Stimulated activated CD8-positive, alpha-beta memory T cell treated with anti-CD3 and anti-CD28 coated beads, Interleukin-4, amount 100 ng/mL, for 4 hours (primary cell): ENCODE measurements around the gene TCERG1L.
"Not testable (repeated sequence)": the region's sequence is repeated elsewhere in the genome, so short reads cannot be mapped to it uniquely, and the experiment has no call there.

Source experiments
- DNase-seq, 2 donors: peaks; one replicate each; pipeline ENCODE4 v3.0.0-alpha.2; 2020; ENCODE audit warnings: low read depth in 2 of 2, low spot score in 1 of 2

Gene TCERG1L

DNA sequence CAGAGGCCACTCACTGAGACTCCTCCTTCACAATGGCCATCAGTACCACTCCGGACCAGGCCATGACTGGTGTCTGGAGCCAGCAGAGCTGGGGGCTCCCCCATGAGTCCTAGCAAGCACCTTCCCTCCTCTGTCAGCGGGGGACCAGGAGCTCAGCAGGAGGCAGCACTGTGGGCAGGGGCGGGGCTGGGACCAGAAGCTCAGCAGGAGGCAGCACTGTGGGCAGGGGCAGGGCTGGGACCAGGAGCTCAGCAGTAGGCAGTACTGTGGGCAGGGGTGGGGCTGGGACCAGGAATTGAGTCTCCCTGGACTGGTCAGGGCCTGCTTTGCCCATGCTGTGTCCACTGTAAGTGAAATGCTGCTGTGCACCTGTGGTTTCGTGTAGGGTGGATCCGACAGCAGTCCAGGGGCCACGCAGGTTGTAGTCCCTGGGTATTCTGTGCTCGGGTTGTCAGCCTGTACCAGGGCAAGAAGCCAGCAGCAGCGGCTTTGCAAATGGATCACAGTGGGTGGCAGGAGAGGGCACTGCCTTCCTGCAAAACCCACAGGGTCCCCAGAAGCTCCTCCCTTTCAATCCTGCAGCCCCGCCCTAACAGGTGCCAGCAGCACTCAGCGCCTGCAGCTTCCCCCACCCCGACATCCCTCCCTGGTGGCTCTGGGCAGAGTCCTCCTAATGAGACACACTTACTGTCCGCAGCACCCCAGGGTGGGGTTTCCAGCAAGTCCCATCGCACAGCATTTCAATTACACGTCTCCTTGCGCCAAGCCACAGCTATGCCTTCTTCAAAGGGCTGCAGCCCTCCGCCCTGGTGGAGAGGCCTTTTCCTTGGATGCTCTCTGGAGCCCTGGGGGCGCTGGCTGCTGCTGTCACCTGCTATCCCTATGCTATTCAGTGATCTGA is 220.5 kb downstream of the TCERG1L start:
- DNase-seq = no peak

DNA sequence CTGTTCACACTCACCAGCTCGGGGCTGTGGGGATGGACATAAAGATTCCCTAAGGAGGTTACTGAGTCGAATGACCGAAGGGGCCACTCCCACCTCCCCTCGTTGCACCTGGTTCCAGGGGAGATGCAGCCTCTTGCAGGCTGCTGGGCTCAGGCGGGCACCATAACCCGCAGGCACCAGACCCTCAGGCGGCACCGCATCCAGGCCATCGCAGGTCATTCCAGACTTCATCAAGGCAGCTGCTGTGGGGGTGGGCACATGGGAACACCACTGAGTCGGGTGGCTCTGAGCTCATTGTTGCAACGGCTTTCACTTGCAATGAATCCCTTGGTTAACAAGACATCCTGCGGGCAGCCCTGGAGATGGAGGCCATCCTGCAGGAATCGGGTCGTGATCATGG is 221.7 kb downstream of the TCERG1L start:
- DNase-seq = no peak

DNA sequence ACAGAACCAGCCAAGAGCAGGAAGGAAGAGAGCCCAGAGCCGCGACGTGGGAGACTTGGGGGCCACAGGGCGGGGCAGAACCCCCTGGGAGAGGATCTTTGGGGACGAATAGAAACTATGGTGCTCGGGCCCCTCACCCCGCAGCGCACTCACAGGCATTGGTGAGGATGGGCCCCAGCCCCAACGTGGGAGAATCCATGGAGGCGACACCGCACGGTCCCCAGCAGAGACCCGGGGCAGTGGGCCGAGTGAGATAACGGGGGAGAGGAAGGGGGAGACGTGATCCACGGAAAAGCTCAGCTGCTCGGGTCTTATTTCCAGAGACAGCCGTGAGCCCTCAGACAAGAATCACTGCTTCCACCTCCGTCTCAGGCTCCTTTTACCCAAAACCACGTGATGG is 222.4 kb downstream of the TCERG1L start:
- no peak for DNase-seq

DNA sequence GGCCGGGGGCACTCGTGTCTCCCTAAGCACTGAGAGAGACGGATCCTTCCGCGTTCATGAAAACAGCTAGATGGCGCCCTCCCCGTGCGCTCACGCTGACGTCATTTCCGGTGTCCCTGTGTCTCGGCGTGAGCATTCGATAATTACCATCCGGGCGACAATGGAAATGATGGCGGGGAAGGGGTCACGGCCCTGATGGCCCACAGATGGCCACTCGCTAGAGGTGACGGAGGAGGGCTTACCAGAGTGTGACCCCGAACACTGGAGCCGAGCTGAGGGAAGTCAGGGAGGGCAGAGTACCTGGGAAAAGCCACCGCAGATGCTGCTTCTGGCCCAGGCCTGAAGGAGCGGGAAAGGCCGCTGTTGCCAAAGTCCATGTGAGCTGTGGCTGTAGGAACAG is 222.9 kb downstream of the TCERG1L start:
- DNase-seq = no peak

DNA sequence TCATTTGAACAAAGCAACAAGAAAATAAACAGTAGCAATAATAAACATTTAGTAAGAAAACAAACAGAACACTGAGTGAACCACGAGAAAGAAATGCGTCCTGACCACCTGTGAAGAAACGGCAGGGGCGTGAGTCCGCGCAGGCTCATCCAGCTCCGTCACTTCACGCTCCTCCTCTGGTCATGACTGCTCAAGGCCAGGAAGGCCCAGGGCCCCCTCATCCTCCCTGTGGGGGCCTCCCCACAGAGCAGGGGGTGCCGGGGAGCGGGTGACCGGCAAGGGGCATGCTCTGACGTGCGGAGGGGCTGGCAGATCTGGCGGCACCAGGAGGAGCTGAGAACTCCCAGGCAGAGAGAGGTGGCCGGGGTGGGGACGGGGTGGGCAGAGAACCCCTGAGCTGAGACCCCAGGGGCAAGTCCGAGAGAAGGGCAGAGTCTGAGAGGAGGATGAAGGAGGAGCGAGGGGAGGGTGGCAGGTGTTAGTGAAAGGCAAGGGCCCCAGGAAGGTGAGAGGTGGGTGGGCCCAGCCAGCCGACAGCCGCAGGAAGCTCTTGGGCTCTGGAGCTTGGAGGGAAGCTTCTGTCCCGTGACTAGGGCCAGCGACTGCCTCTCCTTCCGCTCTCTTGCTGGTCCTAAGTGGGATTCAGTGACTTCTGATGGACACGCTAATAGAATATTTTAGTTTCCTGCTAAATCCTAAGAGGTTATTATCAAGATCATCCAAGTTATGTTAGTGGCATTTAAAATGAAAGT is 223.9 kb downstream of the TCERG1L start:
- DNase-seq = no peak

DNA sequence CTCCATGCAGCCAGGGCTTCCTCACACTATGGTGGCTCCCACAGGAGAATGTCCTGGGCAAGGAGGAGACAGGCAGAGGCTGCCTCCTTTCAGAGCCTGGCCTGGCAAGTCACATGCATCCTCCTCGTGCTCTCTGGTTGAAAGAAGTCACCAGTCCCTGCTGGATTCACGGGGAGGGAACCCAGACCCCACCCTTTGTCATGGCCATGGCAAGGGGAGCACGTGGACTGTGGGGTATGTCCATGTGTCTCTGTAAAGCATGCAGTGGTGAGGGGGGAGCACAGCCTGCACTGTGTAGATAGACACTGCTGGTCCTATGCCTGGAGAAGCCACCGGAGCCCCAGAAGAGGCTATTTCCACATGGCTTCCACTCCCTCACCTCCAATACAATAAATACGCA is 225.0 kb downstream of the TCERG1L start:
- no peak for DNase-seq

DNA sequence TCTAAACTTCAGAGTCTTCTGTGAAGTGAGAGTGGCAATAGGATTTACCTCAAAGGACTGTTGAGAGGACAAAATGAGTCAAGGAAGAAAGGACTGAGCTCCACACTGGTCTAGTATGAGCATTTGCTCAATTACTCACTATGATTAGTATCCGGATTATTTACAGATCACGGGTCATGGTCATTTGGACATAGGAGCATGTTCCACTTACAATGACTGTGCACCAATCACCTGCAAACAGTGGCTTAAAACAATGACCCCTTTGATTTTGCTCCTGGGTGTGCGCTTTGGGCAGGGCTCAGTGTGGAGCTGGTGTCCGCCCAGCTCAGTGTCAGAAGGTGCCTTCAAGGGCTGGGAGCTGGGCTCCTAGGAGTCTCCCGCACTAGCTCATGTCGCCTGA is 225.4 kb downstream of the TCERG1L start:
- DNase-seq = no peak

DNA sequence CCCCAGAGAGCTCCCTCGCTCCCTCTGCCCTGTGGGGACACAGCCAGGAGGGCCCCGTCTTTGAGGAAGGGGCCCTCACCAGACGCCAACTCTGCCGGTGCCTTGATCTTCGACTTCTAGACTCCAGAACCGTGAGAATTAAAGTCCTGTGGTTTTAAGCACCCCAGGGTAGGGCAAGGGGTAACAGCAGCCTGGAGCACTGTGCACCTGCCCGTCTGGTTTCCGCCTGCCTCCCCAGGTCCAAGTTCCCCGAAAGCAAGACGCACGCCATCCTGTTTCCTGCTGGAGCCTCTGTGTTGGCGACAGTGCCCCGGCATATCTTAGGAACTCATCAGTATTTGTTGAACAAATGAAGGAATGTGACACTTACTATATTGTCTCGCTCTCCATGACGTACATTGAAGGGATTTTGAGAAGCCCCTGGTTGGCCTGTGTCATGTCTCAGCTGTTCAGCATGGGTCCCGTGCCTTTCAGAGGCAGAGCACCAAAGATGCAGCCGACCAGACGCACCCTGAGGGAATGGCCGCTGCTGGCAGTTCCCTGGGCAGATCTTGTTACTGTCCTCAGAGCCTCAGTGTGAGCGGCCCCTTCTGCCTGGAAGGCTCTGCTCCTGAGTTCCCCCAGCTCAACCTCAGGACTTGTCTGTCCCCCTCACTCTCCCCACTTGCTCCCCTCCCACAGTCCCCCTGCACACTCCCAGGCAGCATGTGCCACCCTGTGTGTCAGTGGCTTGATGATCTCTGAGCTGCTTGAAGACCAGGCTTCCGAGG is 226.2 kb downstream of the TCERG1L start:
- DNase-seq = no peak

DNA sequence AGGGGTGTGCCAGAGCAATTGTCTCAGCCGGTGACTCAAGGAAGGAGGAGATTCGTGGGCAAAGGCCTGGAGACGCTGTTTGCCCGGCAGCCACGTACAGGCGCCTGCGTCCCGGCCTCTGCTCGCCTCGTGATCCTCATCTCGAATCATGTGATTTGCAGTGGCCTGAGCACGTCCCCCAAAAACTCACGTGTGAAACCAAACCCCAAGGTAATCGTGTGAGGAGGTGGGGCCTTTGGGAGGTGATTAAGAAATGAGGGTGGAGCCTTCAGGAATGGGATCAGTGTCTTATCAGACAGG is 226.8 kb downstream of the TCERG1L start:
- DNase-seq = no peak

DNA sequence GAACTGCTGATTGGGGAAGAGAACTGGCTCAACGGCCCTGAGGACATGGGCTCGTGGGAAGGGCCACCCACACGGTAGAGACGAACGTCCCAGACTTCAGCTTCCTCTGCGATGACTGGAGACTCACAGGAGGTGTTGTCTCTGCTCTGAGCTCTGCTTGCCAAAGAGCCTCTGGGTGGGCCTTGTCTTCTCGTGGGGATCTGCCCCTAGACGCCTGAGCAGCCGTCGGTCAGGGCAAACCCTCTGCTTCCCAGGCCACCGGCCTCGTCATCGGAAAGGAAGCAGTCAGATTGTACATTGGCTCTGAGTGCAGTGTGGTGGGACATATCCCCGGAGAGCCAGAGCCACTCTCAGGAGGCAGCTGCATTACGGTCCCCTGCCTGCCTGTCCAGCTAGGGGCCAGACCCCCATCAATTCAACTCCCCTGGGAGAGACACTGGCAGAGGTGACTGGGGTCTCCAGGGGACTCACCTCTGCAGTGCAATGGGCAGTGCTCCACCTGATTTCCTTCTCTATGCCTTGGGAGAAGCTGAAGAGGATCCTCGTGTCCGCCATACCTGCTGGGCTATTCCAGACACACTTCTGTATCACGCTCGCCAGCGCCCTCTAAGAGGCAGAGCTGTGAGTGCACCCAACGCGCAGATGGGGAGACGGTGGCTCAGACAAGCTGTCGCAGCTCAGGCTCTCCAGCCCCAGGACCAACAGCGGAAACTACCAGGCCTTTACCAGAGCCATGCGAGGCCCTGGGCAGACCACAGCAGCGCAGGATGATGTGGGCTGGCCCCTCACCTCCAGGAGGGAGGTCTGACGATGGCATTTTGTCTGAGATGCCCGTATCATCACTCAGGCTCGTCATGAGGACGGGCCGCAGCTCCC is 227.4 kb downstream of the TCERG1L start:
- no peak for DNase-seq

DNA sequence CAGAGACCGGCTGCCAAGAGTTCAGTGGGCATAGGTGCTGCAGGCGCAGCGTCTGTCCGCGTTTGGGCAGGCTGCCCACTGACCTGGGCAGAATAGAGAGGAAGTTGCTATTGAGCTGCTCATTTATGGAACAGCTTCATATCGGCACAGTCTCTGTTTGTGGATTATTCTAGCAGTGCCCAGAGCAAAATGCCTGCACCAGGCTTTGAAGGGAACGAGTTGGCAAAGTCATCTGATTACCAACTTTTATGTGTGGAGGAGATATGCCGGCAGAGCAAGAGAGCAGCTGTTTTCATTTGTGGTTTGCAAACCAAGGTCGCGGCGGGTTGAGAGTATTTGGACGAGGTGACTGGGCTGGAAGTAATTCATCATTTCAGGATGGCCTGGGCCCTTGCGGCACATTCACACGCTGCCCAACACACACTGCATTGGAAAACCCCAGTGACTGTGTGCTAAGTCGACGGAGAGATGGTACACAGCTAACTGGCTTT is 228.5 kb downstream of the TCERG1L start:
- no peak for DNase-seq

DNA sequence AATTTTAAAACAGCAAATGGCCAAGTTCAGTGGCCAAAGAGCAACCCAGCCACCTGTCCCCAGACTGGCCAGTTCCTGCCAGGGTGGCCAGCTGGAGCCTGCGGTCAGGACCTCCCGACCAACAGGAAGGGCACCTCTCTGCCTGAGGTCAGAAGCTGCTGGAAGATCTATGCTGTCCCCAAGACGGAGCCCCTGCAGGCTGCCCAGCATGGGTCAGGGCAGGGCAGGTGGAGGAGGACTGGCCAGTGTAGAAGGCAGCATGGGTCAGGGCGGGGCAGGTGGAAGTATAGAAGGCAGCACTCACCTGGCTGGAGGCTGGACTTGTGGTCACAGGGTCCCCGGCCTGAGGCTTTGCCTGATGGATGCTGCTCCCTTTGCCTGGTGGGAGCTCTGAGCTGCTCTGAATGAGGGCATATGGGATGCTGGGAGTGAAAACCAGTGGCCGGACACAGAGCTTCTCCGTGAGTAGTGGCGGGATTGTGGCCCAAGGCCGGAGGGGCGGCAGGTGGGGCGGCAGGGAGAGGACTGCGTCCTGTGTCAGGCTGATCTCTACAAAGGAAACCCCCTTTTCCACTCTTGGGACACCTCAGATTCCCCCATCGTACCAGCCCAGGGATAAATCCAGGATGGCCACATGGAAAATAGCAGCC is 229.2 kb downstream of the TCERG1L start:
- DNase-seq = no peak

DNA sequence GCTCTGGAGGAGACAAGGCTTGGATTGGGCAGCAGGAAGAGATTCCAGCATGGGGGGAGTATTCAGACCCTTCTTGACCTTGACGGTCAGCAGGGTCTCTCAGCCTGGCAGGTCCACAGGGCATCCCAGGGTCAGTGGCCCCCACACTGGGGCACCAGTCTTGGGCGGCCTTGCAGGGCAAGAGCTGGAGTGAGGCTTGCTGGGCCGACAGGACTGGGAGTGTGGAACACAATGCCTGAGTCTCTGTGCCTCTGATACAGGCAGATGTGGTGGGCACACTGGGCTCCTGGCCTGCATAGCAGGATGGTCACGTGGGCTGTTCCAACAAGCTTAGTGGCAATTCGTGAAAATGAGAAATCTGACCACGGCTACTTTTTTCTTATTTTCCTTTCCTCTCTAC is 229.7 kb downstream of the TCERG1L start:
- no peak for DNase-seq

DNA sequence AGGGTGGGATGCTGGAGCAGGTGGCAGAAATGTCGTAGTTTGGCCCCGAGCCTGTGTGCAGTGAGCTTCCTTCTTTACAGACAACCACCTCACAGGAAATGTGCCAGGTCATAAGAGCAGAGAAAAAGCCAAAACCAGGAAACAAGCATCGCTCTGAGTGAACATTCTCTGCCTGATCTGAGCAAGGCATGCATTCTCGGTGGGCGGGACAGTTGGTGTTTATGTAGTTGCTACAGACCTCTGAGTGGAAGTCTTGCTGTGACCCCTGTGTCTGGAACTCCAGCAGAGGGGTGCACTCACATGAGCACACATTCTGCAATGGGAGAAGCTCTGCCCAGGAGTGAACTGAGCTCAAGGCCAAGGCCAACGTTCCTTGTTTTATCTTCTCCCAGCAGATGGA is 230.1 kb downstream of the TCERG1L start:
- DNase-seq = no peak

DNA sequence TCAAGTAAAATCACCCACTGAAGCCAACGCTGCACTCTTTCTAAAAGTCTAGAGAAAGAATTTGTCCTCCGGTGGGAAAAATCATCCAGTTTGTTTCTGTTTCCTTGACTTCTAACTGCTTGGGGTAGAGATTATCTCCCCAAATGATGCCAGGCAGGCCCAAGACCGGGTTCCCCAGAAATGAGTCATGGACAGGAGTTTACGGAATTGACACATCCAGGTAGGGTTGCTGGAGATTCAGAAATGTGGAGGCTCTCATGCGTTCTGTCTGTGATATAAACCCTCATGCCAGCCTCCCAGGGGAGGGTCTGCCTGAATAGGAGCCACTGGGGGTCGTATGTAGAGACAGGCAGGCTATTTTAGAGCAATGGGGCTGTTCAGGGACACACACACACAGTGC is 230.9 kb downstream of the TCERG1L start:
- no peak for DNase-seq

DNA sequence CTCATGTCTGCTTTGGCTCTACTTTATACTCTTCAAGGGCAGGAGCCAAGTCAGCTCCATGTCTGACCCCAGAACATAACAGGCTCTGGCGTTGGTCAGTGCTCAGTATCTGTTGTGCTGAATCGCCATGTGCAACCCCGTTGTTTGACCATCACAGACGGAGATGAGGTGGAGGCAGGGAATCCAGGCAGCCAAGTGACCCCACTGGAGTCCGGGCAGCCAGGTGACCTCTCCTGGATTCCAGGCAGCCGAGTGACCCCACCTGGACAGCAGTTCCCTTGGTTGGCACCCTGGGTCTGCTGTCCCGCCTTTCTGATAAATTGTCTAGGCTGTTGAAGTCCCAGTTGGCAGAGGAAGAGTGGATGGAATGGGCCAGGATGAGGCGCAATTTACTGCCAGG is 232.2 kb downstream of the TCERG1L start:
- no peak for DNase-seq

DNA sequence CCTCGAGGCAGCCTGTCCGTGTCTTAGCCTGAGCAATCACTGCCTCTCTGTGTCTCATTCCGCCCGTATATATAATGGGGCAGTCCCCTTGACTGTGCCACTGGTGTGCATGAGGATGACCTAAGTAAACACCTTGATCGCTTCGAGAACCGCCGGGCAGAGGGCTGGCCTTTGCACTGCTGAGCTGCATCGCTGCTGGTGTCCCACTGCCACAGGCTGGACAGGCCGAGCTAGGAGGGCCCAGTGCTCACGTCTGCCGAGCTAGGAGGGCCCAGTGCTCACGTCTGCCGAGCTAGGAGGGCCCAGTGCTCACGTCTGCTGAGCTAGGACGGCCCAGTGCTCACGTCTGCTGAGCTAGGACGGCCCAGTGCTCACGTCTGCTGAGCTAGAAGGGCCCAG is 232.6 kb downstream of the TCERG1L start:
- not testable (repeated sequence) for DNase-seq

DNA sequence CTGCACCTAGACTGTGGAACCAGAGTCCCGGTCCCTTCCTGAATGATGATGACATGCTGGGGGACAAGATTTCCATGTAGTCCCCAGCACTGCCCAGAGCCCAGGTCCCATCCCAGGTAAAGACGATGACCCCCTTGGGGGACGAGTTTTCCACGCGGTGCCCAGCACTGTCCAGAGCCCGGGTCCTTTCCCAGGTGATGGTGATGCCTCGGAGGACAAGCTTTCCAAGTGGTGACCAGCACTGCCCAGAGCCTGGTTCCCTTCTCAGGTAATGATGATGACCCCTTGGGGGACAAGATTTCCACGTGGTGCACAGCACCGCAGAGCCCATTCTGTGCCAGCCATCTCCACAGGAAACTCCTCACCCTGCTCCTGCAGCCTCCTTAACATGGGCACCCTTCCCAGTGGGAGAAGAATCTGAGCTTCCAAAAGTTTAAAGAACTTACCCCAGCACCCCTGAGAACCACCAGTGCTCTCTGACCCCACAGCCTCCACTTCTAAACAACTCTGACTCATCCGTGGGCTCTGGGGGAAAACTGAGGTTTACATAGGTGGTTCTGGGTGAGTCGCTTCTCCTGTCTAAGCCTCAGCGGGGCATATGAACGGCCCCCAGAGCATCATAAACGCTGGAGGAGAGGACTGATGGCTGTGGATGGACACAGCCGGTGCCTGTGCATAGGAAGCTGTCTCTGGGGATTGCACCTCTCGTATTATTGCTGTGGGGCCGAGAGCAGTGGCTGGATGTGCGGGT is 233.2 kb downstream of the TCERG1L start:
- DNase-seq = no peak

DNA sequence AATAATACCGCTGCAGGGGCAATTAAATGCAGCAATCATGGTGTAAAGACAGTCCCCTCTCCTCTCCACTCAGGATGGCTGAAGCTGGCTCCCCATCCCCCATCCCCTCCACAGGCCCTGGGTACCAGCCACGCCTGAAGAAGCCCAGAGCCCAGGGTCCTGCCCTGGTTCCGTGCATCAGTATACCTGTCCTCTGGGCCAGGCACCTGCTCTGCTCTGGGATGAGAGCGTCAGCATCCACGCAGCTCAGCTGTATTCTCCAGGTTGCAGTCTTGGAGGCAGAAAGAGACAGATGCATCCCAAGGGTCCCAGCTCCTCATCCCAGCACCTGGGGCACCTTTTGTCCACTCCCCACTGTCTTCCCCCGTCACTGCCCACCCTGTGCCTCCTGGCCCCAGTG is 233.8 kb downstream of the TCERG1L start:
- no peak for DNase-seq

DNA sequence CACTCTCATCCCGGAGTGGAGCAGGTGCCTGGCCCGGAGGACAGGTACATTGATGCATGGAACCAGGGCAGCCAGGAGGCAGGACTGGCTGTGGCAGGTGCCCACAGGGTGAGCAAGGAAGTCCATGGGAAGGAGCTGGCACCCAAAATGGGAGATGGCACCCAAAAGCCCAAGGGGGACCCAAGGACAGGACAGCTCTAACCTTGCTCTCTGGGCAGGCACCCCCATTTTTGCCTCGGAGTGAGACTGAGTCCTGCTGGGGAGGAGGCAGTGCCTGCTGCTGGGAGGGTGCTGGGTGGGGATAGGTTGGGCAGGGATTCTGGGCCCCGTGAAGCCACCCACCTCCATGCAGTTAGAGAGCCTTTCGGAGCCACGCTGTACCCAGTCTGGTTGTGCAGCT is 234.5 kb downstream of the TCERG1L start:
- no peak for DNase-seq
